ENCODE measurements around the gene BRIP1.

DNA sequence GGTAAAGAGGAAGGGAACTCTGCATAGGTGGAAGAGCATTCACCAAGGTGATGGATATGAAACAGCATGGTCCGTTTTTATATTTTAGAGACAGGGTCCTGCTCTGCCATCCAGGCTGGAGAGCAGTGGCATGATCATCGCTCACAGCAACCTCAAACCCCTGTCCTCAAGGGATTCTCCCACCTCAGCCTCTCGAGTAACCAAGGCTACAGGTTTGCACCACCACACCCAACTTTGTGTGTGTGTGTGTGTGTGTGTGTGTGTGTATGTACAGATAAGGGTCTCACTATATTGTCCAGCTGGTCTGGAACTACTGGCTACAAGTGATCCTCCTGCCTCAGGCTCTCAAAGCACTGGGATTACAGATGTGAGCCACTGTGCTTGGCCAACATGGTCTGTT, 194.8 kb downstream of the BRIP1 start:
- TF ChIP-seq CTCF (IDR thresholded peaks at IDR 0.05), result no peak
- TF ChIP-seq POLR2AphosphoS5 (IDR thresholded peaks at IDR 0.05), result no peak

All from stomach (tissue), 4 donors.